Spleen (tissue), 7 donors: Measurements from ENCODE around the gene TMEM97.

ENCODE experiments used
- CTCF ChIP-seq, 11 experiments: fragments of 200-600 bp in 7 of 11; fragments of 450-650 bp in 4 of 11; sonication (generic) in 4 of 11; IDR thresholded peaks in 8 of 11; conservative IDR thresholded peaks in 3 of 11; 1 replicate in 7 of 11; 2 replicates in 4 of 11; pipeline versions ENCODE4 v1.4.0 to v1.8.0; 2016 to 2021; ENCODE audit warnings: antibody characterized with exemption in 11 of 11, inconsistent platforms in 4 of 11, mild to moderate bottlenecking in 1 of 11
- POLR2AphosphoS5 ChIP-seq, 3 donors: sonication (generic); formaldehyde crosslinking; IDR thresholded peaks; one replicate each; pipeline ENCODE4 v1.5.1; 2017; ENCODE audit warnings: antibody characterized with exemption in 3 of 3
- donor health status: DM: no; HTN: no; CAD: no; lungs with moderate emphysema.
- donor health status: DM: no; HTN: no; CAD: no.
- donor health status: DM: no; HTN: no; CAD: no.

- TF ChIP-seq CTCF (IDR thresholded peaks at IDR 0.05 in 8 of 11, conservative IDR thresholded peaks at IDR 0.05 in 3 of 11) = no peak
- no peak for TF ChIP-seq POLR2AphosphoS5 (IDR thresholded peaks at IDR 0.05)
Observed at GRCh38 chr17:28369684-28370034, 50.7 kb downstream of the TMEM97 start.
